ENCODE measurements around the gene SP2.

DNA sequence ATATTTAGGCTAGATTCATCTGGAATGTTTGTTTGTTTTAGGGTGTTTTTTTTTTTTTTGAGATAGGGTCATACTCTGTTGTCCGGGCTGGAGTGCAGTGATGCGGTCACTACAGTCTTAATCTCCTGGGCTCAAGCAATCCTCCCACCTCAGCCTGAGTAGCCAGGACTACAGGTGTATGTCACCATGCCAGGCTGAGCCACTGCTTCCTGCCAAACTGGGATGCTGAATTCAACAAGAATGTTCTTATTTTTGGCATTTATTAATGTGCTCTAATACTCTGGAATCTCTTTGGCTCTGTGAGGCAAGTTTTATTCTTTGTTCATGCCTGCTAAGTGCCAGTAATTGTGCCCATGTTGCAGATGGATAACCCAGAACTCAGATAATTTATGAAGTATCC is 21.5 kb downstream of the SP2 start:
- TF ChIP-seq, protein P1, sequence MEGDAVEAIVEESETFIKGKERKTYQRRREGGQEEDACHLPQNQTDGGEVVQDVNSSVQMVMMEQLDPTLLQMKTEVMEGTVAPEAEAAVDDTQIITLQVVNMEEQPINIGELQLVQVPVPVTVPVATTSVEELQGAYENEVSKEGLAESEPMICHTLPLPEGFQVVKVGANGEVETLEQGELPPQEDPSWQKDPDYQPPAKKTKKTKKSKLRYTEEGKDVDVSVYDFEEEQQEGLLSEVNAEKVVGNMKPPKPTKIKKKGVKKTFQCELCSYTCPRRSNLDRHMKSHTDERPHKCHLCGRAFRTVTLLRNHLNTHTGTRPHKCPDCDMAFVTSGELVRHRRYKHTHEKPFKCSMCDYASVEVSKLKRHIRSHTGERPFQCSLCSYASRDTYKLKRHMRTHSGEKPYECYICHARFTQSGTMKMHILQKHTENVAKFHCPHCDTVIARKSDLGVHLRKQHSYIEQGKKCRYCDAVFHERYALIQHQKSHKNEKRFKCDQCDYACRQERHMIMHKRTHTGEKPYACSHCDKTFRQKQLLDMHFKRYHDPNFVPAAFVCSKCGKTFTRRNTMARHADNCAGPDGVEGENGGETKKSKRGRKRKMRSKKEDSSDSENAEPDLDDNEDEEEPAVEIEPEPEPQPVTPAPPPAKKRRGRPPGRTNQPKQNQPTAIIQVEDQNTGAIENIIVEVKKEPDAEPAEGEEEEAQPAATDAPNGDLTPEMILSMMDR (IDR thresholded peaks at IDR 0.05; ENCODE audit: insufficient read depth, low read depth, low read length), result no peak
- no peak for TF ChIP-seq EZH2 (IDR thresholded peaks at IDR 0.05; ENCODE audit: insufficient read depth, low read length)
